HG03135 (cell line): ENCODE results near the gene IKZF4.
A peak's percentile ranks its signal among the peaks of the same experiment; 100 is the strongest.
"Not testable (repeated sequence)": the region's sequence is repeated elsewhere in the genome, so short reads cannot be mapped to it uniquely, and the experiment has no call there.

ENCODE experiments used
- ATAC-seq: cut with Tn5 transposase; IDR thresholded peaks from one replicate; pipeline ENCODE4 v1.9.1; 2021; ENCODE audit warnings: mild to moderate bottlenecking, moderate library complexity; ENCODE audit not compliant: unreplicated experiment

IKZF4 gene

DNA sequence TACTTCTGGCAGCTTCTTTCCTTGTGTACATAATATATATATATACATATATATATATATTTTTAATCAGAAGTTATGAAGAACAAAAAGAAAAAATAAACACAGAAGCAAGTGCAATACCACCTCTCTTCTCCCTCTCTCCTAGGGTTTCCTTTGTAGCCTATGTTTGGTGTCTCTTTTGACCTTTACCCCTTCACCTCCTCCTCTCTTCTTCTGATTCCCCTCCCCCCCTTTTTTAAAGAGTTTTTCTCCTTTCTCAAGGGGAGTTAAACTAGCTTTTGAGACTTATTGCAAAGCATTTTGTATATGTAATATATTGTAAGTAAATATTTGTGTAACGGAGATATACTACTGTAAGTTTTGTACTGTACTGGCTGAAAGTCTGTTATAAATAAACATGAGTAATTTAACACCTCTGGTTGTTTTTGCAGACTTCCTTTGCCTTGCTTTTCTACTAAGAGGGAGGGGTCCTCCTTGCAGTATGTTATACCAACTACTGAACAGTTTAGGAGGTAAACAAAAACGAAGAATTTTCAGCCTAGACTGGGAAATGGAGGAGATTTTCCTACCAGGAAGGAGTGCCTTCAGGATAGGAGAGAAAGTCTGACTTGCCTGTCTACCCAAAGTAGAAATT is 17.3 kb downstream of the IKZF4 start:
- ATAC-seq: no peak

DNA sequence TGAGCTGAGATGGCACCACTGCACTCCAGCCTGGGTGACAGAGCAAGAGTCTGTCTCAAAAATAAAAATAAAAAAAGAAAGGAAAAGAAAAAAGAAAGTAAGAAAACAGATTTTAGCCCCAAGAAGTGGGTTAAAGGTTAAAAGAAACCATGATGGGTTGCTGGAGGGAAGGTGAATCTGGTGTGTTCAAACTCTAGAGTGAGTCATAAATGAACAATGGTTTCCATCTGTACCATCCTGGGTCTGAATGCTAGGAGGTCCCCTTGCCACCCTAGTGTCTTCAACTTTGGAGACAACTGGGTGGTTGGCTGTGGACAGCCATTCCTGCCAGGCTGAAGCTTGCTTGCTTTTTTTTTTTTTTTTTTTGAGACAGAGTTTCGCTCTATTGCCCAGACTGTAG is 19.3 kb downstream of the IKZF4 start:
- ATAC-seq: no peak

DNA sequence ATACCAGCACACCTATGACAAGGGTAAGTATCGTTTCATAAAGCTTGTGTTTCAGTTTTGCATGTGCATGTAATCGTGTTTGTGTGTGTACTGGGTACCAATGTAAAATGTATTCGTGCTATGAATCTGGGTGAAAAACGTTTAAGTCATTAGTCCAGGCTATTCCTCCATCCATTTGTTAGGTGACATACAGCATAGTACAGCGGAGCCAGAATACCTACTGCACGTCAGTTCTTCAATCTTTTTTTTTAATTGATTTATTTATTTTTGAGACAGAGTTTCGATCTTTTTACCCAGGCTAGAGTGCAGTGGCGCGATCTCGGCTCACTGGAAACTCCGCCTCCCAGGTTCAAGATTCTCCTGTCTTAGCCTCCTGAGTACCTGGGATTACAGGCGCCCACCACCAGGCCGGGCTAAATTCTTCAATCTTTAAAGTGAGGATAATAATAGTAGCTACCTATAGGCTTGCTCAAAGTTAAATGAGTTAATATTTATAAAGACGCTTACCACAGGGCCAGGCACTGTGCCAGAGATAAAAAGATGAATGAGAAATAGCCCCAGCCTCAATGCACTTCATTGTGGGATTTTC is 20.2 kb downstream of the IKZF4 start:
- ATAC-seq: no peak

DNA sequence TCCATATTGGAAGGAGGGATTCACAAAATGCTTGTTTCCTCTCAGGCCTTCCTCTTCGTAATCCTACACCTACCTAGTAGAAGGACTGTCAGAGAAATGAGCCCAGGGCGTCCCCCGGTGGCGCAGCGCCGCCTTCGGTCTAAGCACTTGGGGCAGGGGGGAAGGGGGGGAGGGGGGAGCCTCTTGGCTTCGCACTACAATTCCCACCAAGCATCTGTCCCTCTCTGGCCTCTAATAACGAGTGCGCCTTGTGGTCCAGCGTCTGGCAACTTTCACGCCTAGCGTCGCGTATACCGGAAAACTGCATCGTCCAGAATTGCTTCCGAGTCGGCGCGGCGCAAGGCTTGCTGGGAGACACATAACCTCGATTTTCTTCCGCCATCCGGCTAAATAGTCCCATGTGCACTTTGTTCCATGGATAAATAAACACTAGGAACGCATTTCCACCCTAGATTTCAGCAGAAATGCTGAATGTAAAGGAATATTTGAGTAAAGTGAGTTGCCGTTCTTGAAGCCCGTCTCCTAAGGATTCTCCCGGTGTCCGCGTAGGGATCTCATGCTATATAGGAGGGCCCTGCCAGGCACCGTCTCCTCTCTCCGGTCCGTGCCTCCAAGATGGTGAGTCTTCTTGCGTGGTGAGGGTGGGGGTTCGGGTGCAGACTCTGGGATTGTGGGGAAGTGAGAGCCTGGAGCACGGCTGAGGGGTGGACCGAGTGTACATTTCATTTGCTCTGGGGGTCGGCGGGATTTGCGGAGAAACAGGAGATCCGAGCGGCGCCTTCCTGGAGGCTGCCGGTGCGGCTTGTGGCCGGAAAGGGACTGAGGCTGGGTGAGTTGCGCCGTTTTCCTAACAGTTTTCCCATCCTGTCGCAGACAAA is 20.9 kb downstream of the IKZF4 start, which contains the start of gene RPS26:
Gene RPS26 (plus strand): TSS at position 367 of the 878 bp plus-strand sequence. CDS start 249 bp downstream, at position 616.
- peak; percentile 93 for ATAC-seq

DNA sequence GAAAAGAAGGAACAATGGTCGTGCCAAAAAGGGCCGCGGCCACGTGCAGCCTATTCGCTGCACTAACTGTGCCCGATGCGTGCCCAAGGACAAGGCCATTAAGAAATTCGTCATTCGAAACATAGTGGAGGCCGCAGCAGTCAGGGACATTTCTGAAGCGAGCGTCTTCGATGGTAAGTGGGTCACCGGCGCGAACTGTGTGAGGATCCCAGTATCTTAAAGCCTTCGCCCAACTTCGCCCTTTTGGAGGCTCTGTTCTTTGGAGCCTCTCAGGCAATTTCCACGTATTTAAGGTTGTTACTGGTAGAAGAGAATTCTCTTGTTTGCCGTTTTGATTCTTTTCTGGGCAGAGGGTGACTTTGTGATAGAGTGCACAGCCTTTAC is 21.6 kb downstream of the IKZF4 start:
- ATAC-seq: not testable (repeated sequence)

DNA sequence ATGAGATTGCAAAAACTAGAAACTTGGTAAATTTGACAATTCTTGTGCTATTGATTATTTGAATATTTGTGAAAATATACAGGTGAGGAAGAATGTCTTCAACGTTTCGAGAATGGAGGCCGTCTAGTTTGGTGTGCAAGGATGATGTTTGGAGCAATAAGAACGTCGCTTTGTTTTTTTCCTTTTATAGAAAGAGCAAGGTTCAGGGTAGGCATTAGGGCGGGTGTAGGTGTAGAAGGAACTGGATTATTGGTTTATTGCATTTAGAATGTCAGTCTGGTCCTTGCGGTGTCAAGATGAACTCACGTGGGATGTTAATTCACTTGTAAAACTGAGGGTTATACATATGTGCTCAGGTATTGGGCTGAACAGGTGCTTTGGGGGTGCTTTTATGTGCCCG is 22.0 kb downstream of the IKZF4 start:
- no peak for ATAC-seq

DNA sequence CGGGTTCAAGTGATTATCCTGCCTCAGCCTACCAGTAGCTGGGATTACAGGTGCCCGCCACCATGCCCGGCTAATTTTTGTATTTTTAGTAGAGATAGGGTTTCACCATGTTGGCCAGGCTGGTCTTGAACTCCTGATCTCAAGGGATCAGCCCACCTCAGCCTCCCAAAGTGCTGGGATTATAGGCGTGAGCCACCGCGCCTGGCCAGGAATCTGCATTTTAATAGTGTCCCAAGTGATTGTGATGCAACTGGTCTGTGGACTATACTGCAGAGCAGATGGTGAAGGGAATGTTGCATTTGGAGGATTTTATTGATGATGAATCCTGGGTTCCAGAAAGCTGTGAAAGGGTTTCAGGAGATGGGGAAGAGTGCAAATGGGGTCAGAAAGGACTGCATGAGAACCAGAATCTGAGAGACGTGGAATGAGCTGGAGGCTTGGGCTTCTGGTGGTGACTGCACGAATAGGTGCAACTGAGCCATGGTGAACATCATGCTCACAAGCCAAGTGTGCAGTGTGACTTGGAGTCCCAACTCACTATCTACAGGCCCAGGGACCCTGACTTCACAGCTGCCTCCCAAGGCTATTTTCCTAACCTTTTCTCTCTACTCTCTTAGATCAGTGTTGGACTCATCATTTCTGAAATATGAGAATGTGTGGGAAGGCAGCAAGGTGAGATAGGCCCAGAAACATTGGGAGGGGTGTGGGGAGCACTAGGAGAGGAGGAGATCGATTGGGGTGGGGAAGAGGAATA is 25.4 kb downstream of the IKZF4 start:
- ATAC-seq: no peak

DNA sequence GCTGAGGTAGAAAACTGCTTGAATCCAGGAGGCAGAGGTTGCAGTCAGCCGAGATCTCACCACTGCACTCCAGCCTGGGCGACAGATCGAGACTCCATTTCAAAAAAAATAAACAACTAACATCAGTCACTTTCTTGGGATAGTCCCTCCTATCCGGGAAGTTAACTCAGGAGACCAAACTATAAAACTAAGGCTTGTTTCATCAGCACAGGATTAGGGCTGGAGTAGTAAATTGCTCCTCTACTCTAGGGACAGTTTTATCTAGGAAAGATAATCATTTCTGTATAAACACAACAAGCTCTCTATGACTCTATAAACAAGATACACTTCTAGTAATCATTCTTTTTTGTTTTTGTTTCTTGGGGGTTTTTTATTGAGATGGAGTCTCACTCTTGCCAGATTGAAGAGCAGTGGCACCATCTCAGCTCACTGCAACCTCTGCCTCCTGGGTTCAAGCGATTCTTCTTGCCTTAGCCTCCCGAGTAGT is 32.6 kb downstream of the IKZF4 start:
- ATAC-seq: no peak

DNA sequence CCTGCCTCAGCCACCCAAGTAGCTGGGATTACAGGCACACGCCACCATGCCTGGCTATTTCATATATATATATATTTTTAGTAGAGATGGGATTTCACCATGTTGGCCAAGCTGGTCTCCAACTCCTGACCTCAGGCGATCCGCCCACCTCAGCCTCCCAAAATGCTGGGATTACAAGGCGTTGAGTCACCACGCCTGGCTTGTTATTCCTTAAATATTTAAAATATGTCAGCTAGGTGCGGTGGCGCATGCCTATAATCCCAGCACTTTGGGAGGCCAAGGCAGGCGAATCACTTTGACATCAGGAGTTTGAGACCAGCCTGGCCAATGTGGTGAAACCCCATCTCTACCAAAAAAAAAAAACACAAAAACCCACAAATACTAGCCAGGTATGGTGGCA is 39.1 kb downstream of the IKZF4 start:
- ATAC-seq: not testable (repeated sequence)

DNA sequence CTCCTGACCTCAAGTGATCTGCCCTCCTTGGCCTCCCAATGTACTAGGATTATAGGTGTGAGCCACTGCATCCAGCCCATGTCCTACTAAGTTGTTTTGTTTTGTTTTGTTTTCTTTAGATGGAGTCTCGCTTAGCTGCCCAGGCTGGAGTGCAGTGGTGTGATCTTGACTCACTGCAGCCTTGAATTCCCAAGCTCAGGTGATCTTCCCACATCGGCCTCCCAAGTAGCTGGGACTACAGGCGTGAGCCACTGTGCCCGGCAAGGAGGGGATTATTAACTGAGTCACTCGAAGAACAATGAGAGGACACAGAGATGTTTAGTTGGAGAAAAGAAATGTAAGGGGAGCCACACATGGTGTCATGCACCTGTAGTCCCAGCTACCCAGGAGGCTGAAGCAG is 41.1 kb downstream of the IKZF4 start:
- no peak for ATAC-seq

DNA sequence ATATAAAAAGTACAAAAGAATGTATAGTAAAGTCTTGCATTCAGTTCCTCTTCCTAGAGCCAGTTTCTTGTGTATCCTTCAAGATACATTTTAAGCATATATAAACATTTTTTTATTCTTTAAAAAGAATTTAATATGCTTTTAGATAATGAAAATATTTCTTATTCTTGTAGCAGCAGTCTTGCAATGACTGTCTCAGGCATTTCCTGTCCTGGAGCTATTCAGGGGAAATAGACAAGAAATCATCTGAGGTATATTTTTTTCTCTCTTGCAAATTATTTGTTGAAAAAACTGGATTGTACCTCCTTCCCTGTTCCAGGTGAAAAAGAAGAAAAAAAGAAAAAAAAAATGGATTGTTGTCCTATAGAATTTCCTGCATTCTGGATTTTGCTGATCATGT is 42.2 kb downstream of the IKZF4 start:
- ATAC-seq: no peak

DNA sequence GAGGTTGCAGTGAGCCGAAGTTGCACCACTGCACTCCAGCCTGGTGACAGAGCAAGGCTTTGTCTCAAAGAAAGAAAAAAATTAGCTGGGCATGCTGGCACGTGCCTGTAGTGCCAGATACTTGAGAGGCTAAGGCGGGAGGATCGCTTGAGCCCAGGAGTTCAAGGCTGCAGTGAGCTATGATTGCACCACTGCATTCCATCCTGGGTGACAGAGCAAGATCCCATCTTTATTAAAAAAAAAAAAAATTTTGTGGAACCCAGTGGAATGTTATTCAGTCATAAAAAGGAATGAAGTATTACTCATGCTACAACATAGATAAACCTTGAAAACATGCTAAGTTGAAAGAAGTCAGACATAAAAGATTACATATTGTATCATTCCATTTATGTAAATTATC is 50.8 kb downstream of the IKZF4 start:
- ATAC-seq: no peak

DNA sequence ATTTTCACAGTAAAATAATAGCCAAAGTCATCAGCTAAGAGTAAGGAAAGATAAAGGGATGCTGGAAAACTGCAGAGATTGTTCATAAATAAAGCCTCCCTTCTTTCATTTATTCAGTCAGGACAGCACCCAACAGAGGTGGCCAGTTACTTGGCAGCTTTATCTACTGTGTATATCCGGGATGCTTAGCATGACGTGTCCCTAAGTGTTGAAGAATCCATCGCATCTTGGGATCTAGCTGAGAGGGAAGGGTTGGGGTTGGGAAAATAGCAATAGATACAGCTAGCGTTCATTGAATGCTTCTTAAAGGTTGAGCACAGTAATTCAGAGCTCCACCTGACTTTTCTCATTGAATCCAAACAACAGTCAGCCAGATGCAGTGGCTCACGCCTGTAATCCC is 53.6 kb downstream of the IKZF4 start:
- ATAC-seq: no peak

DNA sequence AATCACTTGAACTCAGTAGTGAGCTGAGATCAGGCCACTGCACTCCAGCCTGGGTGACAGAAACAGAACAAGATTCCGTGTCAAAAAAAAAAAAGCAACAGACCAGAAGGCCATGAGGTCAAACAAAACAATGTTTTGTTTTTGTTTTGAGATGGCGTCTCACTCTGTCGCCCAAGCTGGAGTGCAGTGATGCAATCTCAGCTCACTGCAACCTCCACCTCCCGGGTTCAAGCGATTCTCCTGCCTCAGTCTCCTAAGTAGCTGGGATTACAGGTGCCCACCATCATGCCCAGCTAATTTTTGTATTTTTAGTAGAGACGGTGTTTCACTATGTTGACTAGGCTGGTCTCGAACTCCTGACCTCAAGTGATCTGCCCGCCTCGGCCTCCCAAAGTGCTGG is 57.1 kb downstream of the IKZF4 start:
- not testable (repeated sequence) for ATAC-seq

DNA sequence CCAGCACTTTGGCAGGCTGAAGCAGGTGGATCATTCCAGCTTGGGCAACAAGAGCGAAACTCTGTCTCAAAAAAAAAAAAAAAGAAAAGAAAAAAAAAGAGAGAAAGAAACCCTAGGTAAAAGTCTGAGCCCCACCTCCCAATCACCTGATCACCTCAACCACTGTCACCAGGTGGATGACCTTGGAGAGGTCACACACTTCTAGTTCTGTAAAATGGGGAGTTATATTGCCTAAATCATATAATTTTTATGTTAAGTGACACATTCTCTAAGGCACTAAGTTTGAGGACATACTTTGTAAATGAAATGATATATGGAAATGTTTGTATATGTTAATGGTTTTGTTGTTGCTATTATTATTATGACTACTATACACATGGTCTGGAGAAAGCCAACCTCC is 57.6 kb downstream of the IKZF4 start:
- ATAC-seq: no peak

DNA sequence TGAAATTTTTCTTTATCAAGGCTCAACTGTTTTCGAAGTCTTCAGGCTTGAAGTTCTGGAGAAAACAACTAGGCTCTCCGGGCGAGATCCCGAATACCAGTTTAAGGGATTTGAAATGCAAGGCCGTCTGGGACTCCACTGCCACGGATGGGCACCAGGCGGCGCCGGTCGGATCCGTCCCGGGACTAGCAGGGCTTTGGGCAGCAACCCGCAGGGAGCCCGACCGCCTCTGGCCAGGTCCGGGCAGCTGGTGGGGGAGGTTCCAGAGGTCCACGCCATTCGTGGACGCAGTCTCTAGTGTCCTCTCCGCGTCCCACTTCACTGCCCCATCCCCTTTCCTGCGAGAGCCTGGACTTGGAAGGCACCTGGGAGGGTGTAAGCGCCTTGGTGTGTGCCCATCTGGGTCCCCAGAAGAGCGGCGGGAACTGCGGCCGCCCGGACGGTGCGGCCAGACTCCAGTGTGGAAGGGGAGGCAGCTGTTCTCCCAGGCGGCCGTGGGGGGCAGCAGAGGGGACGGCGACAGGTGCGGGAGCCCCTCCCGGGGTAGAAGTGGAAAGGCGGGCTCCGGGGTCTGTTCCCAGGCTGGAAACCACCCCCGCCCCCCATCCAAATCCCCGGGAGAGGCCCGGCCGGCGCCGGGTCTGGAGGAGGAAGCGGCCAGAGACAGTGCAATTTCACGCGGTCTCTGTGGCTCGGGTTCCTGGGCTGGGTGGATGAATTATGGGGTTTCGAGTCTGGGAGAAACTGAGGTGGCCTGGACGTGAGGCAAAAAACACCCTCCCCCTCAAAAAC is 58.3 kb downstream of the IKZF4 start:
- ATAC-seq: no peak

DNA sequence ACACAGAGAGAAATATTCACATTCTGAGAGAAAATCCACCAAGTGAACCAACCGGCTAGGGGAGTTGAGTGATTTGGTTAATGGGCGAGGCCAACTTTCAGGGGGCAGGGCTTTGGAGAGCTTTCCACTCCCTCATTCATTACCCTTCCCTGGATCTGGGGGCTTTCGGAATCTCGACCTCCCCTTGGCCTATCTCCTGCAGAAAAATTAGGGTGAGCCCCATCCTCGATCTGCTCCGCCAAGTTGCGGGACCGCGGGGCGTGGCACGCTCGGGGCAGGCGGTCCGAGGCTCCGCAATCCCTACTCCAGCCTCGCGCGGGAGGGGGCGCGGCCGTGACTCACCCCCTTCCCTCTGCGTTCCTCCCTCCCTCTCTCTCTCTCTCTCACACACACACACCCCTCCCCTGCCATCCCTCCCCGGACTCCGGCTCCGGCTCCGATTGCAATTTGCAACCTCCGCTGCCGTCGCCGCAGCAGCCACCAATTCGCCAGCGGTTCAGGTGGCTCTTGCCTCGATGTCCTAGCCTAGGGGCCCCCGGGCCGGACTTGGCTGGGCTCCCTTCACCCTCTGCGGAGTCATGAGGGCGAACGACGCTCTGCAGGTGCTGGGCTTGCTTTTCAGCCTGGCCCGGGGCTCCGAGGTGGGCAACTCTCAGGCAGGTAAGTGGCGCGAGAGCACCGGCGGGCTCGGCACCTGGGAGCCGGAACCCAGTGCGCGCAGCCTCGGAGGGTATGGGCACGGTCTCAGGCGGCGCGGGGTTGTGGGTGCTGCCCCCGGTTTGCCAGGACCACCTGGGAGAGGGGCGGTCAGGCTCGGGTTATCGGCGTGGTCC is 59.1 kb downstream of the IKZF4 start, which contains the start of gene ERBB3:
Gene ERBB3 (plus strand): TSS at position 443 of the 833 bp plus-strand sequence. CDS start 136 bp downstream, at position 579.
- ATAC-seq: no peak

DNA sequence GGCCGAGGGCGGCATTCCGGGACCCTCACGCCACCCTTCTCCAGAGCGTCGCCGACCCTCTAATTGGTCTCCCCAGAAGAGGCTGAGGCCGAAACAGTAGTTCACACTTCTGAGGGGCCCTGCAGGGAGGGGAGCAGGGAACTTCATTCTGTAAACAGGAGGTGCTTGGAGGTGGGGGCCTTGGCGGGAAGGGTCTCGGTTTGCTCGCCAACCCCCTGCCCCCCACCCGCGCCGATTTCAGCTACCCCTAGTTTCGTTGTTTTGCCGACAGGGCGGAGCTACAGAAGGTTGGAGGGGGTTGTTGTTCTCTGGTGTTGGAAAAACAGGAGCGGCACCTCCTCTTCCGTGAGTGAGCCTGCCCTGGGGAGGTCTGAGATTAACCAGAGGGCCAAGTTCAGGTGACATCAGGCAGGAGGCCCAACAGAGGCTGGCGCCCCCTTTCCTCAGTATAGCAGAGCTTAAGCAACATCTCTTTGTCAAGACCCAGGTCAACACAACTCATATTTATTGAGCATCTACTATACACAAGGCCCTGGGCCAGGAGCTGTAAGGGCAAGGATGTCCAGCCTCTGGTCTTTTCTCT is 59.8 kb downstream of the IKZF4 start:
- no peak for ATAC-seq
